NCI-H1417 treated with DMSO at 0.1 percent for 48 hours (cell line): Measurements from ENCODE around the gene CCDC120.

Experiments
- DNase-seq: peaks from one replicate; lab custom pipeline; 2025; lab: John Stamatoyannopoulos, UW

The CCDC120 gene

GRCh38 chrX:49061916-49062315, 3.1 kb downstream of the CCDC120 start:
- DNase-seq = no peak

GRCh38 chrX:49063715-49064114, 4.9 kb downstream of the CCDC120 start:
- DNase-seq = no peak

- no peak for DNase-seq
Measured at GRCh38 chrX:49064303-49064702, 5.5 kb downstream of the CCDC120 start.

GRCh38 chrX:49064735-49065134, 5.9 kb downstream of the CCDC120 start:
- no peak for DNase-seq

- DNase-seq = no peak
Measured at GRCh38 chrX:49066278-49066677, 7.5 kb downstream of the CCDC120 start.

GRCh38 chrX:49066690-49067089, 7.9 kb downstream of the CCDC120 start:
- DNase-seq = no peak

GRCh38 chrX:49067285-49068120, 8.7 kb downstream of the CCDC120 start:
- DNase-seq = no peak

GRCh38 chrX:49069038-49069437, 10.2 kb downstream of the CCDC120 start:
- no peak for DNase-seq

GRCh38 chrX:49070988-49071387, 12.2 kb downstream of the CCDC120 start:
- DNase-seq = no peak

GRCh38 chrX:49071877-49072711, 13.3 kb downstream of the CCDC120 start:
- DNase-seq = no peak

- DNase-seq = no peak
Measured at GRCh38 chrX:49072712-49073095, 13.9 kb downstream of the CCDC120 start.

- peak; percentile 42 for DNase-seq
Measured at GRCh38 chrX:49073601-49074575, 15.1 kb downstream of the CCDC120 start, which contains the start of gene PRAF2. Gene PRAF2, minus strand, starts transcription at chrX:49074002. Its CDS starts 15 bp downstream, at chrX:49073987.

- DNase-seq = no peak
Measured at GRCh38 chrX:49075347-49075746, 16.5 kb downstream of the CCDC120 start.

- no peak for DNase-seq
Measured at GRCh38 chrX:49077941-49078340, 19.1 kb downstream of the CCDC120 start.

GRCh38 chrX:49079489-49080428, 21.0 kb downstream of the CCDC120 start, which contains the start of gene WDR45:
Gene WDR45, minus strand, starts transcription at chrX:49079887. Its CDS starts 1,792 bp downstream, at chrX:49078095.
- DNase-seq = no peak

GRCh38 chrX:49082271-49082871, 23.6 kb downstream of the CCDC120 start:
- DNase-seq = no peak

GRCh38 chrX:49089553-49089952, 30.8 kb downstream of the CCDC120 start:
- DNase-seq = no peak

GRCh38 chrX:49096419-49096818, 37.6 kb downstream of the CCDC120 start:
- no peak for DNase-seq

GRCh38 chrX:49100704-49101628, 42.2 kb downstream of the CCDC120 start:
- peak; percentile 80 for DNase-seq
